Heart right ventricle (tissue), 16 donors: ENCODE results near the gene RFTN1. TPM values are rescaled to one million over a fixed set of nuclear protein-coding genes. Genes with fewer than 3 reads are reported as not detected.
A peak's percentile ranks its signal among the peaks of the same experiment; 100 is the strongest.

Source experiments
- ATAC-seq, 8 donors: fragments of 200-7000 bp; cut with Tn5 transposase; one replicate each; pipeline ENCODE4 v1.9.1; 2020; ENCODE audit warnings: mild to moderate bottlenecking in 8 of 8, moderate library complexity in 8 of 8, moderate number of reproducible peaks in 1 of 8
- DNase-seq, 2 donors: peaks; one replicate each; pipeline ENCODE4 v3.0.0-alpha.2; 2020
- H3K27ac ChIP-seq, 10 donors: fragments of 200-600 bp; sonication (generic) in 2 of 10; one replicate each; pipeline versions ENCODE4 v1.5.0 to v1.8.0; 2020 to 2022; ENCODE audit warnings: mild to moderate bottlenecking in 3 of 10
- H3K27me3 ChIP-seq, 7 donors: fragments of 200-600 bp; one replicate each; pipeline ENCODE4 v1.8.0; 2021 to 2022; ENCODE audit warnings: mild to moderate bottlenecking in 2 of 7
- H3K36me3 ChIP-seq, 9 donors: fragments of 200-600 bp; sonication (generic) in 1 of 9; one replicate each; pipeline versions ENCODE4 v1.5.0 to v1.8.0; 2020 to 2022; ENCODE audit warnings: mild to moderate bottlenecking in 2 of 9
- H3K4me1 ChIP-seq, 9 donors: fragments of 200-600 bp; sonication (generic) in 1 of 9; one replicate each; pipeline versions ENCODE4 v1.5.0 to v1.8.0; 2020 to 2022; ENCODE audit warnings: mild to moderate bottlenecking in 4 of 9
- H3K4me3 ChIP-seq, 10 donors: fragments of 200-600 bp; sonication (generic) in 2 of 10; one replicate each; pipeline versions ENCODE4 v1.5.0 to v1.8.0; 2020 to 2022; ENCODE audit warnings: mild to moderate bottlenecking in 7 of 10, moderate library complexity in 2 of 10
- H3K9me3 ChIP-seq, 11 donors: fragments of 200-600 bp in 10 of 11; sonication (generic) in 2 of 11; one replicate each; pipeline versions ENCODE4 v1.5.0 to v1.8.0; 2013 to 2022; ENCODE audit warnings: mild to moderate bottlenecking in 2 of 11, control low read depth in 1 of 11, moderate library complexity in 1 of 11
- CTCF ChIP-seq, 9 donors: fragments of 200-600 bp; sonication (generic) in 2 of 9; IDR thresholded peaks; one replicate each; pipeline versions ENCODE4 v1.5.0 to v1.8.0; 2021 to 2022; ENCODE audit warnings: antibody characterized with exemption in 9 of 9, mild to moderate bottlenecking in 5 of 9, moderate library complexity in 1 of 9
- WGBS, 2 donors: extraction: QIAGEN DNeasy Blood & Tissue Kit; methylation state at CpG; one replicate each; pipeline ENCODE4 v1.1.7; 2013; ENCODE audit warnings: inconsistent platforms in 1 of 2; 5-methylcytosine and 5-hydroxymethylcytosine counted together
- intact Hi-C, 10 donors: fragments of 100-400 bp; cut with DNase I; formaldehyde crosslinking; loops; one replicate each; pipeline versions ENCODE4 v1.11.1 to v1.14.2; 2022
- polyA plus RNA-seq, 2 donors: library from polyadenylated mRNA; stranded (reverse); fragments of 200-250 nt; gene quantifications; one replicate each; pipeline ENCODE4 v1.2.3, GENCODE V29; 2013
- total RNA-seq, 10 donors: library from RNA; stranded (reverse); fragmentation: NEBNext Ultra II Directional in 3 of 10; extraction: Animal tissue kit (Norgen Biotek cat#: 25700) in 3 of 10; gene quantifications; one replicate each; pipeline versions ENCODE4 v1.2.1 to v1.2.4, GENCODE V29; 2021 to 2023
- donor health status: Arrhythmogenic right ventricular cardiomyopathy.
- donor health status: ischemic (EF 13 %, LVEDD 7.1; RV severe dilation, severe dysfunction).
- donor health status: healthy with polysubstance abuse.
- donor health status: DM: no; HTN: yes; CAD: no.
- donor health status: DM: no; HTN: no; CAD: no.
- donor health status: ischemic (EF 25% LVEDD 6.9; RV normal size, moderate dysfunction).
- donor health status: ischemic (EF 25% LVEDD 5.7; RV mildly dilated, moderate dysfunction).
- donor health status: healthy.
- donor health status: DM: yes; HTN: yes; CAD: no.
- donor health status: Ischemic cardiomyopathy.
- donor health status: ischemic (EF 35%, LVEDD 5.7; RV mildly dilated, moderate dysfunction).
- donor health status: nonischemic (EF 11% LVEDD 7.7; RV severe dilation, severe dysfunction).
- donor health status: DM: yes; HTN: yes; CAD: no.
- donor health status: PGD.
- donor health status: ischemic (EF 29% LVEDD 5.4; RV normal size, mild dysfunction).
- donor health status: nonischemic (EF 23%, LVEDD 6.1; RV moderate dilation, normal function).

The RFTN1 gene
- total and polyA plus RNA-seq, 12 donors: 17.4 to 32.2 (median 24.0) TPM

- DNase-seq (no peak), ATAC-seq (no peak)
- 91 to 92% methylated on average over 4 of the region's 4 CpGs for WGBS, 2 donors
- peak overlapping the region in 2 of 10 donors; percentile 84 to 92 for H3K27ac ChIP-seq
- H3K9me3 ChIP-seq: peaks cover 0 to 4% (median 0%) of the 10 kb centered on the region in 11 donors
- no peaks in the 10 kb centered on the region for H3K27me3 ChIP-seq
- H3K4me3 ChIP-seq: no peak overlapping the region
- TF ChIP-seq CTCF (IDR thresholded peaks at IDR 0.05): no peak
- H3K36me3 ChIP-seq: no peaks in the 10 kb centered on the region
- peaks cover 4 to 53% (median 22%) of the 10 kb centered on the region in 9 donors for H3K4me1 ChIP-seq
- intact Hi-C loops: loop anchor here in 4 of 10 donors (2.0 to 10.0 kb wide), 4 partner anchors 258 to 494 kb away; partner anchors contain the start of gene OXNAD1 (in 1 of the 4)
These were observed 35.2 kb upstream of the RFTN1 start for GRCh38 chr3:16548721-16549120.

- H3K4me3 ChIP-seq: no peak overlapping the region
- no peak for TF ChIP-seq CTCF (IDR thresholded peaks at IDR 0.05)
- DNase-seq (no peak), ATAC-seq (no peak)
- 93% methylated on average over 4 of the region's 4 CpGs for WGBS, 2 donors
- intact Hi-C loops: loop anchor here in 4 of 10 donors (2.0 to 10.0 kb wide), 5 partner anchors 35 to 493 kb away; partner anchors contain the start of genes OXNAD1 (in 1 of the 4) and RFTN1 (in 1 of the 4)
- peak overlapping the region; percentile 33 to 92 (median 78) for H3K27ac ChIP-seq
- peaks cover 4 to 63% (median 28%) of the 10 kb centered on the region in 9 donors for H3K4me1 ChIP-seq
- no peaks in the 10 kb centered on the region for H3K36me3 ChIP-seq
- no peaks in the 10 kb centered on the region for H3K27me3 ChIP-seq
- peaks cover 0 to 4% (median 0%) of the 10 kb centered on the region in 11 donors for H3K9me3 ChIP-seq
These were observed 34.3 kb upstream of the RFTN1 start for GRCh38 chr3:16547561-16548357.

GRCh38 chr3:16546186-16547010 lies 32.9 kb upstream of the RFTN1 start:
- Histone ChIP-seq H3K4me1 (peaks cover 4 to 68% (median 28%) of the 10 kb centered on the region in 9 donors), H3K9me3 (peaks cover 0 to 4% (median 0%) of the 10 kb centered on the region in 11 donors), H3K4me3 (no peak overlapping the region), H3K27me3 (no peaks in the 10 kb centered on the region), H3K36me3 (no peaks in the 10 kb centered on the region), H3K27ac (peak overlapping the region; percentile 72 to 92 (median 80))
- intact Hi-C loops: loop anchor here in 3 of 10 donors (2.0 to 10.0 kb wide), 4 partner anchors 34 to 492 kb away; partner anchors contain the start of genes OXNAD1 (in 1 of the 3) and RFTN1 (in 1 of the 3)
- 59 to 74% methylated on average over 12 of the region's 12 CpGs for WGBS, 2 donors
- no peak for TF ChIP-seq CTCF (IDR thresholded peaks at IDR 0.05)
- peak in 1 of 2 donors; percentile 33 for DNase-seq
- peak; percentile 45 to 94 (median 78) for ATAC-seq
